PC-9 (cell line): ENCODE measurements around the gene SNX1.

Experiments used
- CTCF ChIP-seq: fragments of 200-600 bp; sonication (generic); conservative IDR thresholded peaks from 2 replicates; pipeline ENCODE4 v1.6.1; 2017; ENCODE audit warnings: mixed run types, antibody characterized with exemption, mild to moderate bottlenecking, moderate library complexity
- EZH2 ChIP-seq: fragments of 200-600 bp; sonication (generic); IDR thresholded peaks from 2 replicates; pipeline ENCODE4 v1.8.0; 2017; ENCODE audit warnings: antibody characterized with exemption, low read depth

DNA sequence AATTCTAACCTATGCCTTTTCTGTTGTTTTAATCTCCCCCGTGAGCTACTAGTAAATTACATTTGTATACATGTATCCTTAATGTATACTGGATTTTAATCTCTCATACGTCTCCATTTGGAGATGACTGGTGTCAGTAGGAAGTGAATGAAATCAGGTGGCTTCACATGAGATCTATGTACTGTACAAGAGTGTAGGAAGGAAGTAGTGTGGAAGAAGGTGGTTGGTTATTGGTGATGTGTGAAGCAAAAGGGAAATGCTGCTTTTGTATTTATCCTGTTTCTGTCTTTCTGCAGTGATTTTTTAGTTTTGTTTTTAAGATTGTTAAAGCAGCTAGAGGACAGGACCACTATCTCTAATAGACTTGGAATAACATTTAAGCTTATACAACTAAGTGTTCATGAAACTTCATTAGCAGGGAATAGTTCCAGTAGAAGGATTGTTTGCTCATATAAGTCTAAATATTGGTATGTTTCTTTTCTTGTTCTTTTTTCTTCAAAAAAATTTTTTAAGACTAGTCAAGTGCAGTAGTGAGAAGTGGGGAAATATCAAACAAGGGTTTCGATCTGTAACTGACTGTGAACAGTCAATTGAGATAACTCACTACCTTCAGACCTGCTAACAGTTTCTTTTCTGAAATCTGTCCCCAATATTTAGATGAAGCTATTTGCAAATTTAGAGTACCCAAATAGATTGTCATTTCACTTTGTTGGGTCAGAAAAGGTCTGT lies 15.3 kb downstream of the SNX1 start:
- TF ChIP-seq CTCF: no peak
- no peak for TF ChIP-seq EZH2
